Gastrocnemius medialis (tissue), 4 donors: ENCODE data around the gene DDT. TPM values are rescaled to one million over a fixed set of nuclear protein-coding genes. Genes with fewer than 3 reads are reported as not detected.
A peak's percentile ranks its signal among the peaks of the same experiment; 100 is the strongest.
"Not testable (repeated sequence)": the region's sequence is repeated elsewhere in the genome, so short reads cannot be mapped to it uniquely, and the experiment has no call there.

Experiments
- ATAC-seq, 2 donors: fragments of 150-250 bp; one replicate each; pipeline ENCODE4 v1.9.1; 2016
- DNase-seq, 2 donors: peaks; one replicate each; pipeline ENCODE4 v3.0.0-alpha.2; 2019
- H3K27ac ChIP-seq, 4 donors: fragments of 200-600 bp; sonication (generic); 1 replicate in 1 of 4; 2 replicates in 3 of 4; pipeline ENCODE4 v1.5.1; 2016 to 2018; ENCODE audit warnings: mild to moderate bottlenecking in 2 of 4, moderate library complexity in 1 of 4
- H3K27me3 ChIP-seq, 3 donors: fragments of 200-600 bp; sonication (generic) in 2 of 3; 1 replicate in 1 of 3; 2 replicates in 2 of 3; pipeline versions ENCODE4 v1.5.1 to v1.6.0; 2016 to 2019; ENCODE audit warnings: mild to moderate bottlenecking in 1 of 3, moderate library complexity in 1 of 3
- H3K36me3 ChIP-seq, 2 donors: fragments of 200-600 bp; sonication (generic) in 1 of 2; one replicate each; pipeline ENCODE4 v1.5.1; 2017 to 2018
- H3K4me1 ChIP-seq, 2 donors: fragments of 200-600 bp; sonication (generic) in 1 of 2; one replicate each; pipeline ENCODE4 v1.5.1; 2016 to 2017; ENCODE audit warnings: mild to moderate bottlenecking in 2 of 2
- H3K4me3 ChIP-seq, 4 donors: fragments of 200-600 bp; sonication (generic) in 3 of 4; 1 replicate in 1 of 4; 2 replicates in 3 of 4; pipeline ENCODE4 v1.5.1; 2016 to 2019; ENCODE audit warnings: mild to moderate bottlenecking in 2 of 4
- H3K9me3 ChIP-seq, 3 donors: fragments of 200-600 bp; sonication (generic) in 2 of 3; 1 replicate in 1 of 3; 2 replicates in 2 of 3; pipeline ENCODE4 v1.5.1; 2016 to 2019
- POLR2A ChIP-seq, 2 donors: fragments of 450-650 bp; IDR thresholded peaks; one replicate each; pipeline ENCODE4 v1.6.1; 2017; ENCODE audit warnings: antibody characterized with exemption in 2 of 2, mild to moderate bottlenecking in 2 of 2, moderate library complexity in 2 of 2
- in situ Hi-C, 4 donors: fragments of 200-750 bp; cut with MboI; loops; one replicate each; pipeline versions ENCODE4 v1.15.0 to v1.8.0; 2017; ENCODE audit warnings: low sequenced_read_pairs in 4 of 4
- intact Hi-C: fragments of 100-400 bp; cut with DNase I; formaldehyde crosslinking; loops from one replicate; pipeline ENCODE4 v1.15.1; 2023; ENCODE audit warnings: low total_unique reads
- total RNA-seq, 4 donors: library from RNA; depleted of rRNA; stranded (reverse); fragments of >200 nt; gene quantifications; one replicate each; pipeline versions ENCODE4 v1.1.0 to v1.2.3, GENCODE V29; 2016
- TF ChIP-seq, protein P1 (sequence below), 5 experiments: fragments of 450-650 bp in 3 of 5; fragments of 200-600 bp in 2 of 5; sonication (generic) in 2 of 5; IDR thresholded peaks in 4 of 5; conservative IDR thresholded peaks in 1 of 5; 1 replicate in 4 of 5; 2 replicates in 1 of 5; pipeline ENCODE4 v1.5.1; 2016 to 2019; ENCODE audit warnings: antibody characterized with exemption in 5 of 5, mild to moderate bottlenecking in 3 of 5, moderate library complexity in 3 of 5

Gene DDT
- total RNA-seq, result 100 to 1,000 TPM in 3 of 4 donors, 10 to 100 TPM in 1; 98.1 to 134 (median 107) TPM

DNA sequence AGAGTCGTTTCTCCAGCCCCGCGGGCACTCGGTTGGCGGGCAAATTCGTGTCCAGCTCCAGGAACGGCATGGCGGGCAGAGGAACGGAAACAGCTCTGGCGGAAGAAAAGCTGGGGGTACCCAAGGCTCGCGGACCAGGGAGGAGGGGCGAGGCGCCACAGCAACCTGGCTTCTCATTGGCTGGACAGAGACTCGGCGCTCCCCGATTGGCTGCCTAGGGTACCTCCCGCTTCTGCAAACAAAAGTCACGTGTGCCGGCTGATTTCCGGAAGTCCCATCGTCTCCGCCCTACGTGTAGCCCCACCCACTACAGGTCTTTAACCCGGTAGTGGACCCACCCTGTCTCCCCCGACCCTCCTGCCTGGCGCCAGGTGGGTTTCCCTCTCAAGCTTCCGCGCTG lies at the start of gene DDT:
DDT (minus strand) TSS at position 97 of the 400 bp plus-strand sequence; CDS start at position 70, 27 bp downstream.
- H3K27ac ChIP-seq, H3K9me3 ChIP-seq, intact Hi-C loops, H3K4me3 ChIP-seq, DNase-seq, H3K27me3 ChIP-seq, H3K4me1 ChIP-seq: not testable (repeated sequence)
- in situ Hi-C loops, result loop anchor here in 1 of 4 donors (10.0 kb wide), 1 partner anchor 50 kb away; no protein-coding TSS in a partner anchor
- peaks cover 0 to 12% of the 10 kb centered on the region in 2 donors for H3K36me3 ChIP-seq
- ATAC-seq, result peak; percentile 98 to 99

DNA sequence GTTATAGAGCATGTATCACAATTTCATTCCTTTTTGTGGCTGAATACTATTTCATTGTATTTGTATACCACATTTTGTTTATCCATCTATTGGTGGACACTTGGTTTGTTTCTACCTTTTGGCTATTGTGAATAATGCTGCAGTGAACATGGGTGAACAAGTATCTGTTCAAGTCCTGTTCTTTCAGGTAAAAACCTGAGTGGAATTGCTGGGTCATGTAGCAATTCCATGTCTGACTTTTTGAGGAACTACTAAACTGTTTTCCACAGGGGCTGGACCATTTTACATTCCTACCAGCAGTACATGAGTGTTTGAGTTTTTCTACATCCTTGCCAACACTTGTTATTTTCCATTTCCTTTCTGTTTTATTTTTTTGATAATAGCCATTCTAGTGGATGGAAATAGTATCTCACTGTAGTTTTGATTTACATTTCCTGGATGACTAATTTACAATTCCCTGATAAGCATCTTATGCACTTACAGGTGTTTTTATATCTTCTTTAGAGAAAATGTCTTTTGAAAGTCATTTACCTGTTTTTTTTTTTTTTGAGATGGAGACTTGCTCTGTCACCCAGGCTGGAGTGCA lies 49.1 kb upstream of the DDT start:
- Histone ChIP-seq H3K36me3 (no peaks in the 10 kb centered on the region), H3K27ac (no peak overlapping the region), H3K4me1 (peaks cover 11 to 13% of the 10 kb centered on the region in 2 donors), H3K4me3 (no peak overlapping the region), H3K9me3 (no peaks in the 10 kb centered on the region), H3K27me3 (no peaks in the 10 kb centered on the region)
- in situ Hi-C loops, result no loop called here
- ATAC-seq, result no peak
- TF ChIP-seq, protein P1, sequence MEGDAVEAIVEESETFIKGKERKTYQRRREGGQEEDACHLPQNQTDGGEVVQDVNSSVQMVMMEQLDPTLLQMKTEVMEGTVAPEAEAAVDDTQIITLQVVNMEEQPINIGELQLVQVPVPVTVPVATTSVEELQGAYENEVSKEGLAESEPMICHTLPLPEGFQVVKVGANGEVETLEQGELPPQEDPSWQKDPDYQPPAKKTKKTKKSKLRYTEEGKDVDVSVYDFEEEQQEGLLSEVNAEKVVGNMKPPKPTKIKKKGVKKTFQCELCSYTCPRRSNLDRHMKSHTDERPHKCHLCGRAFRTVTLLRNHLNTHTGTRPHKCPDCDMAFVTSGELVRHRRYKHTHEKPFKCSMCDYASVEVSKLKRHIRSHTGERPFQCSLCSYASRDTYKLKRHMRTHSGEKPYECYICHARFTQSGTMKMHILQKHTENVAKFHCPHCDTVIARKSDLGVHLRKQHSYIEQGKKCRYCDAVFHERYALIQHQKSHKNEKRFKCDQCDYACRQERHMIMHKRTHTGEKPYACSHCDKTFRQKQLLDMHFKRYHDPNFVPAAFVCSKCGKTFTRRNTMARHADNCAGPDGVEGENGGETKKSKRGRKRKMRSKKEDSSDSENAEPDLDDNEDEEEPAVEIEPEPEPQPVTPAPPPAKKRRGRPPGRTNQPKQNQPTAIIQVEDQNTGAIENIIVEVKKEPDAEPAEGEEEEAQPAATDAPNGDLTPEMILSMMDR (IDR thresholded peaks at IDR 0.05 in 4 of 5, conservative IDR thresholded peaks at IDR 0.05 in 1 of 5), result no peak
- TF ChIP-seq POLR2A (IDR thresholded peaks at IDR 0.05), result no peak
- intact Hi-C loops, result no loop called here
- DNase-seq, result no peak

DNA sequence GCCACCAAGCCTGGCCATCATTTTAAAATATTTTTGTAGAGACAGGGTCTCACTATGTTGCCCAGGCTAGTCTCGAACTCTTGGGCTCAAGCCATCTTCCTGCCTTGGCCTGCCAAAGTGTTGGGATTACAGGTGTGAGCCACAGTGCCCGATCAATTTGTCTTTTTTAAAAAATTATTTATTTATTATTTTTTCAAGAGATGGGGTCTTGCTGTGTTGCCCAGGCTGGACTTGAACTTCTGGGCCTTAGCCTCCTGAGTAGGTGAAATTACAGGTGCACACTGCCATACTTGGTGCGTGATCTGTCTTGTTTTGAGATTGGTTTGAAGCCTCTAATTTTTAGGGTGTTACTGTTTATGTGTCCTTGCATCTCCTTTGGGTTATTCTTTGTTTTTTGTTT lies 47.1 kb upstream of the DDT start:
- no peak for TF ChIP-seq POLR2A (IDR thresholded peaks at IDR 0.05)
- TF ChIP-seq, protein P1 (IDR thresholded peaks at IDR 0.05 in 4 of 5, conservative IDR thresholded peaks at IDR 0.05 in 1 of 5), result no peak
- no peaks in the 10 kb centered on the region for H3K9me3 ChIP-seq
- ATAC-seq (no peak), DNase-seq (no peak)
- H3K27ac ChIP-seq, result no peak overlapping the region
- H3K4me3 ChIP-seq, result no peak overlapping the region
- H3K27me3 ChIP-seq, result no peaks in the 10 kb centered on the region
- in situ Hi-C loops, result no loop called here
- H3K4me1 ChIP-seq, result no peaks in the 10 kb centered on the region
- intact Hi-C loops, result no loop called here
- peaks cover 0 to 4% of the 10 kb centered on the region in 2 donors for H3K36me3 ChIP-seq

DNA sequence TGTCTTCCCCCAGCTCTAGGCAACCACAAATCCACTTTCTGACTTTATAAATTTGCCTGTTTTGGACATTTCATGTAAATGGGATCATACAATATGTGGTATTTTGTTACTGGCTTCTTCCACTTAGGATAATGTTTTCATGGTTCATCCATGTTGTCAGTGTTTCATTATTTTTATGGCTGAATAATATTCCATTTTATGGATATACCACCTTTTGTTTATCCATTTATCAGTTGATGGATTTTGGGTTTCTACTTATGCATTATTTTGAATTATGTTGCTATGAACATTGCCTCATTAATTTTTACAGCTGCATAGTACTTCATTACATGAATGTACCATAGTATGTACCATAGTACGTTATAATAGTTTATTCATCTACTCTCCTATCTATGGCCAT lies 41.9 kb upstream of the DDT start:
- H3K9me3 ChIP-seq, result no peaks in the 10 kb centered on the region
- H3K4me3 ChIP-seq, result no peak overlapping the region
- H3K36me3 ChIP-seq, result peaks cover 0 to 4% of the 10 kb centered on the region in 2 donors
- no peak overlapping the region for H3K27ac ChIP-seq
- intact Hi-C loops, result no loop called here
- no peaks in the 10 kb centered on the region for H3K27me3 ChIP-seq
- DNase-seq, result no peak
- no peak for TF ChIP-seq POLR2A (IDR thresholded peaks at IDR 0.05)
- TF ChIP-seq, protein P1 (IDR thresholded peaks at IDR 0.05 in 4 of 5, conservative IDR thresholded peaks at IDR 0.05 in 1 of 5), result no peak
- in situ Hi-C loops, result no loop called here
- H3K4me1 ChIP-seq, result peaks cover 13 to 15% of the 10 kb centered on the region in 2 donors
- ATAC-seq, result no peak

DNA sequence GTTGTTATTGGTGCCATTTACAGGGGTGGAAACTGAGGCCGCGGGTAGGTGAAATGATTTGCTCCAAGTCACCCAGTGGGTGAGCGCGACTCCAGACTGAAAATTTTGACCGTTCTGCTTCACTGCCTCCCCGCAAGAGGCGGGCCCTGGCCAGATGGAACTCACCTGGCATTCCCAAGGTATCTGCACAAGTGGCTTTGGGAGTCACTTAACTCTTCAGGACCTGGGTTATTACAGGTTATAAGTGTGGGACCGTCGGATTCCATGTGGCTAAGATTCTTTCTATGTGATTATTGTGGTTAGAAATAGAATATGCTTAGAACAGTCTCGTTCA lies 37.5 kb upstream of the DDT start:
- in situ Hi-C loops (no loop called here), intact Hi-C loops (no loop called here)

More for the DNA sequence above, 37.5 kb upstream of the DDT start:
- ATAC-seq (peak in 1 of 2 donors; percentile 4), DNase-seq (no peak)
- H3K4me3 ChIP-seq, result peak overlapping the region; percentile 96 to 100 (median 96)
- H3K4me1 ChIP-seq, result peaks cover 13 to 15% of the 10 kb centered on the region in 2 donors
- no peaks in the 10 kb centered on the region for H3K27me3 ChIP-seq
- TF ChIP-seq, protein P1 (IDR thresholded peaks at IDR 0.05 in 4 of 5, conservative IDR thresholded peaks at IDR 0.05 in 1 of 5), result no peak
- TF ChIP-seq POLR2A (IDR thresholded peaks at IDR 0.05), result no peak
- H3K9me3 ChIP-seq, result no peaks in the 10 kb centered on the region
- no peaks in the 10 kb centered on the region for H3K36me3 ChIP-seq
- peak overlapping the region; percentile 87 to 90 (median 88) for H3K27ac ChIP-seq
